HG02943 (cell line): ENCODE measurements around the gene ANKDD1B.
A peak's percentile ranks its signal among the peaks of the same experiment; 100 is the strongest.

Experiments
- ATAC-seq: cut with Tn5 transposase; IDR thresholded peaks from one replicate; pipeline ENCODE4 v1.9.1; 2021; ENCODE audit warnings: mild to moderate bottlenecking, low read depth, moderate library complexity; ENCODE audit not compliant: unreplicated experiment

ANKDD1B gene

DNA sequence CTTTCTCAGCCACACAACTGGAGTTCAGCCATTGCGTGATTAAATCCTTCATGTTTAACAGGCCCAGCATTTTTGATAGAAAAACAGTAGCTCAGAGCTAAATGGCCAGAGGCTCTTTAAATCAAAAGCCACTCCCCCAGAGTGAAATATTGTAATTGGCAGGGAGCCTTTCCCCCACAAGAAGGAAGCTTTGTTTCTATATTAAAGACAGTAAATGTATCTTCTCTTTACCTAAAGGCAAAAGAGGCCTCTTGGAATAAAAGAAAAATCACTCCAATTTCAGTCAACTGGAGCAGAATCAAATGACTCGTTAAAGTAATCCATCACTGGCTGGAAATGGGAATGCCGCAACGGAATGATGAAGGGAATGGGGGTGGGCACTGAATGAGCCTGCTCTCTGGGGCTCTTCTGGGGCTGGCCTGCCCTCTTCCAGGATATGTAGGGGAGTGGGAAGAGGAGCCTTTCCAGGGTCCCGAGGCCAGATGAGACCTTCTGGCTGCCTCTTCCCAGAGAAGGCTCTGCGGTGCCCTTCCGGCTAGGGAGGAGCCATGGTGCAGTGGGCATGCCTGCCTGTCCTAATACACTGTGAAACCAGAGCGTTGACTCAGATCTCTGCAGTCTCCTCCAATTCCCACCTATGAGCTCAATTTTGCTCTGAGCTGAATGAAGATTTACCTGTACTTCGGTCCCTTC, 45.2 kb downstream of the ANKDD1B start:
- no peak for ATAC-seq

- no peak for ATAC-seq
Measured at GRCh38 chr5:75659791-75660450, 48.7 kb downstream of the ANKDD1B start.

GRCh38 chr5:75660678-75661465, 49.6 kb downstream of the ANKDD1B start:
- ATAC-seq = no peak

- no peak for ATAC-seq
Measured at GRCh38 chr5:75662061-75662460, 50.8 kb downstream of the ANKDD1B start.

- no peak for ATAC-seq
Measured at GRCh38 chr5:75663579-75664284, 52.5 kb downstream of the ANKDD1B start.

DNA sequence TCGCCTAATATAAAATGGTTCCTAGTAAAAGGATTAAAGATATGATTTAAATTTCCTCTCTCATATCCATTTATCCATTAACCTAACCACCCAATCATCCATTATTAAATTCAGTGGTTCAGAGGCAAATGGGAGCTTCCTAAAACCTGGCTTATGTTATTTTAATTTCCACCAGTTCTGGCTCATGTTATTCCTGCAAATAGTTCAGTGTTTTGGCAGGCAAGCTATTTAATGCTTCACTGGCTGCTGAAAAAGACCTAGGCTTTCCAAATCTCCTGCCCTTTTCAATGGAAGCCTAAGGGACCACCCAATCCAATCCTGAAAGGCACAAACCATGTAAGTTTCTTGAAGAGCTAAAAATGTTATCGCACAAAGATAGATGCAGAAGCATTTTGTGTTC, 53.7 kb downstream of the ANKDD1B start:
- ATAC-seq = no peak

- ATAC-seq = no peak
Measured at GRCh38 chr5:75666801-75667200, 55.5 kb downstream of the ANKDD1B start.

DNA sequence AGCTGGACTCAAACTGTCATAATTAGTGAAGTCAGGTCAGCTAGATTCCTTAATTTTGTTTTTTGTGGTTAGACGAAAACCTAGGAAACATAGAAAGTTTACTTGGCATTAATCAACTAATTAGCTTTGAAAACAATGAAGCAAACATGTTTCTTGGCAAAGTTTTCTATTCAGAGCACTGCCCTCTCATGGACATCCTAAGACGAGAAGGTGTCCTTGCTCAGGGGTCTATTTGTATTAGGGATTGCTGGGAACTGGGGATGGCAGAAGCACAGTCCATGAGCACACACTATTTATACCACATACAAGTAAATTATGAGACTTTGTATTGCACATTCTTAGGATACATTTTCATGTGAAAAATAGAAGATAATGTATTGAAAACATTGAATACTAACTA, 56.3 kb downstream of the ANKDD1B start:
- no peak for ATAC-seq

DNA sequence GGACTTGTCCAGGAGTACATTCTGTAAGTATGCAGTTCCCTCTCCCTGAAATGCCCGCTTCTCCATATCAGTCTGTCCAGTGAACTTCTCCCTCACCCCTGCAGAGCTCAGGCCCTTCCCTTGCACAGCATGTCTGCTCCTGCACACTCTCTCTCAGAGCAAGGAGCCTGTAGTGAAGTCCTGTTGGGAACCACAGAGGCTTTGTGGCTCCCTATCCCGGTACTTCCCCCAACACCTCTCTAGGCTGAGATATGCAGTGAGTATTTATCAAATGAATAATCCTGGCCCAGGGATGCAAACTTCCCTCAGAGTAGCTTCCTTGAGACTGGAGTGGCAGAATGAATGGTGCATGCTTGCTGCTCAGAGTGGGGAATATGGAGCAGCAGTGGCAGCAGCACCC, 57.2 kb downstream of the ANKDD1B start:
- peak; percentile 6 for ATAC-seq

DNA sequence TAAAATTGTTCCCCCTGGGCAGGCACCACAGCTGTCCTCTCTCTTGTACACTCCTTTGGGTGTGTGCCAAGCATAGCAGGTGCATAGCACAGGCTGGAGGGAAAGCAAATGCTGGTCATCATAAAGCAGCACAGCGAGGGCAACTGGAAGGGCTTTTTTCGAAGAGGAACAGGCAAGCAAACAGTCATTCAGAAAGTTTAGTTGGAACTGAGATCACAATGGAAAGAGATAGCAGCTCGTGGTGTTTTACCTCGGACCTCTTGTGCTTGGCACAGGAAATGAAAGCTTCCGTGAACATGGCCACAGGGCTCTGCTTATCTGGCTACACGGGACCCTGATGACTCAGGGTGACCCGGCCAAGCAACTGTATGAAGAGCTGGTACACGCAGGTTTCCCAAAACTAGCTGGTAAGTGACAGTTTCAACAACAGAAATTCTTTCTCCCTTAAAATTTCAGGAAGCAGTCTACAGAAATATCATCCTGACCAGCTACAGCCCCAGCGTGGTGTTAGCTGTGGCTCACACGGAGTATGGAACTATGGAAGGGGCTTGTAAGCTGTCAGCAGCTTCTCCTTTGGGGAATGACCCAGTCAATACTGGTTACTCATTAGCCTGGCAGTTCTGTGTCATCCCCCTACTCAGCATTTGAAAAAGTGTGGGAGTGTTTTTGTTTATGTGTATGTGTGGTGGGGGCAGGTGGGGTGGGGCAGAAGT, 57.9 kb downstream of the ANKDD1B start:
- ATAC-seq = peak; percentile 91

GRCh38 chr5:75670577-75670976, 59.3 kb downstream of the ANKDD1B start:
- no peak for ATAC-seq

- ATAC-seq = no peak
Measured at GRCh38 chr5:75671506-75671905, 60.3 kb downstream of the ANKDD1B start.

DNA sequence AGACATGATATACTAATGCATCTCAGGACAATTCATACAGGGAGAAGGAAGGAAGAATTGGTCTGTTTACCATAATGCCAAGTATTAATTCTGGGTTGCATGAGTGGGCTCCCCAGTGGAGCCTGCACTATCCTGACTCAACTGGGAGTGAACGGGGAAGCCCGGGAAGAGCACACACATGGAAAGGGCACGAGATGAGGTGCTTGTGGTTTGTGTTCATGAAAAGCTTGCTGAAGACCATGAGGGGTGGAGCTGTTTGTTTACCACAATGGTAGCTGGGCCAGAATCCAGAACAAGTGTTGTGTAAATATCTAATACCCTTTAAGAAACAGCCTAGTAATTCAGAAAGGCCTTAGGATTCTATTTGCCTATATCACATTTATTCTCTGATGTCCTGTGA, 61.4 kb downstream of the ANKDD1B start:
- ATAC-seq = no peak

DNA sequence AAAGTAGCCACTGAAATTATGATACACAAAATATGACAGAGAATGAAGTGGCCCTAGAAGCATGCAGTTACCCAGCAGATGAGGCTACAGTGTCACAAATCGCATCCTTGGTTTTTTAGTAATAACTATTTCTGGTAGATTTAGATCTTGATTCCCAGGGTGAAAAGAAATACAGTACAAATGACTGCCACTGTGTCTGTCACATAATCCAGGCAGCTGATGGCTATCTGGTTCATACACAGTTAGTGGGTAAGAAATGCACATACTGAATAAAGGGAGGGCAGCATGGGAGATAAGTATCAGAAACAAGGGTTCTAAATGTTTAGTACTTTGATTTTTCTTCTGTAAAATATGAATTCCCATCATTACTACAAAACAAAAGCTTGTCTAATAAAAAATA, 64.5 kb downstream of the ANKDD1B start:
- no peak for ATAC-seq

DNA sequence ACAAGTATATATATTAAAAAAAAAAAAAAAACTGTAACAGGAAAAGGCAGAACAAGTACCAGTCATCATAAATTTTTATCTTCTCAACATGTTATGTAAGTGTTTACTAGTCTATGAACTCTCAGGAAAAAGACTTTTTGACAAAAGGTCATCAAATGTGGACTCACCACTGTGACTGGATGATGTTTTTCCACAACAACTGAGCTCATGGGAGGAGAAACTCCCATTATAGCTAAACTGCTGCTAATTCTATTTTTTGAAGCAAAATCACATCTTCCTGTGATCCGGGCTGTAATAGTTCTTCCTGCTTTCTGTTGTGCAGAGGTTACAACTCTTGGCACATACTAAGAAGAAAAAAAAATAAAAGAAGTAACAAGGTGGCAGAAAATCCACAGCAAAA, 66.4 kb downstream of the ANKDD1B start:
- no peak for ATAC-seq

DNA sequence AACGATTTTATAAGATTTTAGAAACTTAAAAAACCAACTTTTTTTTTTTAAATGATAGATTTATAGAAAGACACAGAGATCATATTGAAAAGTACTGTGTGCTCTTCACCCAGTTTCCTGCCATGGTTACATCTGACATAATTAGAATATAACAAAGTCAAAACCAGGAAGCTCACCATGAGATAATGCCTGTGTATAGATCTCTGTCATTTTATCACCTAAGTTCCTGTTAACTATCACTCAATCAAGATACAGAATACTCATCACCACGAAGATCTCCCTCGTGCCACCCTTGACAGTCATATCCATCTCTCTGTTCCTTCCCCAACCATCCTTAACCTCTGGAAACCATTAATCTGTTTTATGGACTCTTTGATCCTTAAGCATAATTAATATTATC, 66.9 kb downstream of the ANKDD1B start:
- no peak for ATAC-seq

- ATAC-seq = no peak
Measured at GRCh38 chr5:75681125-75681830, 70.0 kb downstream of the ANKDD1B start.

DNA sequence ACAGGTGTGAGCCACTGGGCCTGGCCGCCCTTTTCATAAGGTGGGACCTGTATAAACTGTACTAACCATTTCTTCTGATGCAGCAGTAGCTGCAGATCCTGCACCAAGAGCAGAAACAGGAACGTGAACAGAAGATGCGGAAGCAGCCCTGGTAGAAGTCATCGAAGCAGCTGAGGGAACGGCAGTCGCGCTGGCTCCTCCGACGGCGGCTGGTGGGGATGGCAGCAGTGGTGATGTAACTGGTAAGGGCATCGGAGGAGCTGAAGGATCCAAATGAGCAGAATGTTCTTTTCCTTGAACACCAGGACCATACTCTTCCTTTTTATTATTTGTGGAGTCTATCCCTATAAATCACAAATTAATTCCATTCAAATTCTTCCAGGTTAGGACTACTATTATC, 73.9 kb downstream of the ANKDD1B start:
- no peak for ATAC-seq

GRCh38 chr5:75686480-75686879, 75.2 kb downstream of the ANKDD1B start:
- ATAC-seq = no peak

DNA sequence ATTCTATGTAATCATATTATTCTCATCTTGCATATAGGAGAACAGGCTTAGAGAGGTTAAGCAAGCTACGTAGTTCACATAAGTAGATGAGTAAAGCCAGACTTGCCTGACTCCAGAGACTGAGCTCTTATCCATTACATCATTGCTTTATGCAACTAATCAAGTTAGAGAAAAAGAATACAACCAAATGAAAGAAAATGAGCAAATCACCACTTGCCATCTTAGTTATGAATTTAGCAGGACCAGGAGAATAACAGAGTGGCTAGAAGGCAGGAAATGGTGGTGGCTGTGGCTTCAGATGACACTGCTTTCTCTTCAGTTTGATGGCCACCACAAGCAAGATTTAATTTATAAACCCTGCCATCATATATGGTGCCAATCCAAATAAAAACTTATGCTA, 79.4 kb downstream of the ANKDD1B start:
- no peak for ATAC-seq
